Endothelial cell of umbilical vein (primary cell): ENCODE results near the gene SMARCC1. TPM values are rescaled to one million over a fixed set of nuclear protein-coding genes. Genes with fewer than 3 reads are reported as not detected.

Source experiments
- BruUV-seq: library from RNA; stranded (reverse); fragments of 400-500 nt; replicated peaks from 2 replicates; lab custom pipeline; 2021; lab: Mats Ljungman, UMichigan
- CTCF ChIA-PET: fragments of 300-600, 350-600 bp; sonication (Branson Sonifier 250); formaldehyde crosslinking; loops from one replicate; lab custom pipeline; 2021; ENCODE audit warnings: antibody characterized with exemption, inconsistent platforms; lab: Charles Lee
- POLR2A ChIA-PET: fragments of 300-600, 350-600 bp; sonication (Branson Sonifier 250); formaldehyde crosslinking; loops from one replicate; lab custom pipeline; 2021; ENCODE audit warnings: antibody characterized with exemption, inconsistent platforms; lab: Charles Lee
- DNase-seq: peaks from one replicate; pipeline ENCODE4 v3.0.0-alpha.2; 2011; ENCODE audit warnings: low read depth, low spot score
- FAIRE-seq: peaks from 2 replicates; lab custom pipeline; 2011; peaks lifted over from hg19 to GRCh38; lab: Jason Lieb, UNC
- H2AFZ ChIP-seq: 2 replicates; pipeline ENCODE4 v1.6.0; 2012; ENCODE audit warnings: low read depth, low read length, control low read depth, inconsistent platforms
- H3K27ac ChIP-seq: 2 replicates; pipeline ENCODE4 v1.5.1; 2011; ENCODE audit warnings: low read depth, mild to moderate bottlenecking, control low read depth, low read length, moderate library complexity; ENCODE audit not compliant: insufficient read depth
- H3K27me3 ChIP-seq, 2 experiments: 2 replicates each; pipeline versions ENCODE4 v1.6.0 to v1.6.1; 2011; ENCODE audit warnings: low read length in 2 of 2, mixed read lengths in 1 of 2; ENCODE audit not compliant: control insufficient read depth in 2 of 2, insufficient read depth in 2 of 2
- H3K36me3 ChIP-seq, 2 experiments: 2 replicates in 1 of 2; 3 replicates in 1 of 2; pipeline ENCODE4 v1.5.1; 2011; ENCODE audit warnings: low read length in 2 of 2, mild to moderate bottlenecking in 1 of 2, moderate library complexity in 1 of 2; ENCODE audit not compliant: control insufficient read depth in 2 of 2, insufficient read depth in 2 of 2; ENCODE audit errors: extremely low read depth in 1 of 2
- H3K4me1 ChIP-seq: 3 replicates; pipeline ENCODE4 v1.5.1; 2011; ENCODE audit warnings: mild to moderate bottlenecking, low read length; ENCODE audit not compliant: control insufficient read depth, insufficient read depth; ENCODE audit errors: extremely low read depth
- H3K4me2 ChIP-seq: 2 replicates; pipeline ENCODE4 v1.6.1; 2011; ENCODE audit warnings: low read length, control low read depth, mixed read lengths; ENCODE audit not compliant: insufficient read depth
- H3K4me3 ChIP-seq, 3 experiments: fragments of 200-600 bp in 1 of 3; sonication (generic), shearing (Covaris generic) in 1 of 3; replicated peaks in 1 of 3; 2 replicates each; pipeline ENCODE4 v1.5.1; 2011 to 2016; ENCODE audit warnings: control low read depth in 3 of 3, low read length in 3 of 3, mild to moderate bottlenecking in 2 of 3, inconsistent platforms in 1 of 3, low read depth in 1 of 3, moderate library complexity in 1 of 3; ENCODE audit not compliant: insufficient read depth in 1 of 3
- H3K79me2 ChIP-seq: 2 replicates; pipeline ENCODE4 v1.6.0; 2012; ENCODE audit warnings: low read length, inconsistent platforms; ENCODE audit not compliant: control insufficient read depth, insufficient read depth
- H3K9ac ChIP-seq: replicated peaks from 2 replicates; pipeline ENCODE3; 2011; ENCODE audit warnings: low read length, control low read depth; ENCODE audit not compliant: insufficient read depth; ENCODE audit errors: extremely low read depth
- H3K9me1 ChIP-seq: replicated peaks from 3 replicates; pipeline ENCODE4 v1.6.0; 2011; ENCODE audit warnings: mild to moderate bottlenecking, low read length; ENCODE audit not compliant: control insufficient read depth, insufficient read depth; ENCODE audit errors: extremely low read depth
- H3K9me3 ChIP-seq: replicated peaks from 2 replicates; pipeline ENCODE4 v1.5.1; 2012; ENCODE audit warnings: low read length, inconsistent platforms; ENCODE audit not compliant: control insufficient read depth, insufficient read depth
- H4K20me1 ChIP-seq: replicated peaks from 2 replicates; pipeline ENCODE3; 2011; ENCODE audit warnings: mild to moderate bottlenecking, low read length; ENCODE audit not compliant: control insufficient read depth, insufficient read depth; ENCODE audit errors: extremely low read depth
- EZH2 ChIP-seq: IDR thresholded peaks from 2 replicates; pipeline ENCODE4 v1.6.1; 2012; ENCODE audit warnings: borderline replicate concordance, low read depth, mild to moderate bottlenecking, moderate library complexity, low read length, inconsistent platforms; ENCODE audit not compliant: severe bottlenecking
- FOS ChIP-seq: IDR thresholded peaks from 2 replicates; pipeline ENCODE4 v1.6.1; 2011; ENCODE audit warnings: mild to moderate bottlenecking, low read length, moderate library complexity, borderline replicate concordance; ENCODE audit not compliant: insufficient read depth
- GATA2 ChIP-seq: IDR thresholded peaks from 2 replicates; pipeline ENCODE4 v1.7.0; 2011; ENCODE audit warnings: low read depth, mild to moderate bottlenecking, moderate library complexity, mixed read lengths, low read length; ENCODE audit not compliant: insufficient read length, insufficient read depth
- JUN ChIP-seq: IDR thresholded peaks from 2 replicates; pipeline ENCODE4 v1.6.1; 2011; ENCODE audit warnings: borderline replicate concordance, low read depth; ENCODE audit not compliant: insufficient read length, insufficient read depth
- MYC ChIP-seq: IDR thresholded peaks from one replicate; pipeline ENCODE4 v1.6.1; 2011; ENCODE audit warnings: mild to moderate bottlenecking, low read depth, low read length
- POLR2A ChIP-seq: IDR thresholded peaks from 2 replicates; pipeline ENCODE4 v1.6.1; 2012; ENCODE audit warnings: low read depth, mild to moderate bottlenecking, control low read depth, low read length
- POLR2AphosphoS5 ChIP-seq: IDR thresholded peaks from 2 replicates; pipeline ENCODE4 v1.6.1; 2012; ENCODE audit warnings: low read depth, mild to moderate bottlenecking, control low read depth, low read length, moderate library complexity; ENCODE audit not compliant: insufficient read depth
- dilution Hi-C: fragments of 300-500 bp; cut with MboI; formaldehyde crosslinking; loops from one replicate; pipeline ENCODE4 v1.15.0; 2019; ENCODE audit warnings: low sequenced_read_pairs; ENCODE audit not compliant: extremely low pct_ligation_motif_present
- intact Hi-C: fragments of 100-400 bp; cut with micrococcal nuclease; formaldehyde crosslinking; loops from one replicate; pipeline ENCODE4 v1.10.0; 2022
- polyA plus RNA-seq, 4 experiments: library from polyadenylated mRNA; depleted of rRNA in 3 of 4; stranded (reverse) in 3 of 4; unstranded in 1 of 4; fragments of >200 nt; gene quantifications; 2 replicates each; pipeline versions ENCODE4 v1.2.1 to v1.2.3, GENCODE V29; 2011 to 2012; ENCODE audit warnings: missing spikeins in 1 of 4
- total RNA-seq: library from RNA; stranded (reverse); gene quantifications from 2 replicates; pipeline ENCODE4 v1.2.3, GENCODE V29; 2021
- TF ChIP-seq, protein P1 (sequence below), 2 donors: IDR thresholded peaks; 1 replicate in 1 of 2; 2 replicates in 1 of 2; pipeline ENCODE4 v1.5.1; 2011; ENCODE audit warnings: low read length in 2 of 2, mild to moderate bottlenecking in 2 of 2, moderate library complexity in 2 of 2, control low read depth in 1 of 2, inconsistent platforms in 1 of 2, low read depth in 1 of 2; ENCODE audit not compliant: insufficient read depth in 1 of 2; ENCODE audit errors: extremely low read depth in 1 of 2
- TF ChIP-seq, protein P2 (sequence below): IDR thresholded peaks from 2 replicates; pipeline ENCODE4 v1.6.1; 2011; ENCODE audit not compliant: insufficient read depth, insufficient read length

The SMARCC1 gene
- total and polyA plus RNA-seq, 2 donors (not counting 3 experiments of a cell fraction or from before 2014, with no cell fraction given) = 23.0 to 138 TPM

DNA sequence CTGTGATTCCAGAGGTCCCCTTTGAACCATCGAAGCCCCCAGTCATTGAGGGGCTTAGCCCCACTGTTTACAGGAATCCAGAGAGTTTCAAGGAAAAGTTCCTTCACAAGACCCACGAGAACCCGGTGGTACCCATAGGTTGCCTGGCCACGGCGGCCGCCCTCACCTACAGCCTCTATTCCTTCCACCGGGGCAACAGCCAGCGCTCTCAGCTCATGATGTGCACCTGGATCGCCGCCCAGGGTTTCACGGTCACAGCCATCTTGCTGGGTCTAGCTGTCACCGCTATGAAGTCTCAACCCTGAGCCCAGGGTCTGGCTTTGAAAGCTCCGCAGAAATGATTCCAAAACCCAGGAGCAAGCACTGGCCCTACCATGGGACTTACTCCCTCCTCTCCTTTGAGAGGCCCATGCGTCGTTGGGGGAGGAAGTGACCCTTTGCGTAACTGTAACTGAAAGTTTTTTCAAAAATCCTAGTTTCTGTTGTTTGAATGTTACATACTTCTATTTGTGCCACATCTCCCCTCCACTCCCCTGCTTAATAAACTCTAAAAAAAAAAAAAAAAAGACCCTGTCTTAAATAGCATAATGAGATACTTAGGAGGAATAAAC is 118.0 kb downstream of the SMARCC1 start:
- Histone ChIP-seq H3K27ac (no peak overlapping the region), H3K9me3 (no peaks in the 10 kb centered on the region), H3K27me3 (no peaks in the 10 kb centered on the region), H3K4me2 (no peak overlapping the region), H3K9ac (no peak overlapping the region), H3K9me1 (no peaks in the 10 kb centered on the region), H3K79me2 (peaks cover 4% of the 10 kb centered on the region), H3K4me3 (no peak overlapping the region), H2AFZ (no peak overlapping the region), H3K36me3 (peaks cover 10 to 11% of the 10 kb centered on the region in 2 experiments), H3K4me1 (no peaks in the 10 kb centered on the region), H4K20me1 (no peaks in the 10 kb centered on the region)
- no TSS peak for BruUV-seq
- FAIRE-seq (no peak), DNase-seq (no peak)
- ChIA-PET POLR2A (interaction anchor here (0.6 kb wide), 1 partner anchor 75 kb away, joined by 3 read pairs; no protein-coding TSS in a partner anchor), CTCF (interaction anchor here (0.6 kb wide), 1 partner anchor 97 kb away, joined by 3 read pairs; no protein-coding TSS in a partner anchor)
- intact Hi-C loops (no loop called here), dilution Hi-C loops (no loop called here)
- TF ChIP-seq MYC = no peak
- TF ChIP-seq JUN = no peak
- TF ChIP-seq FOS = no peak
- no peak for TF ChIP-seq POLR2AphosphoS5
- TF ChIP-seq GATA2 = no peak
- TF ChIP-seq POLR2A = no peak
- no peak for TF ChIP-seq EZH2
- TF ChIP-seq, protein P1, sequence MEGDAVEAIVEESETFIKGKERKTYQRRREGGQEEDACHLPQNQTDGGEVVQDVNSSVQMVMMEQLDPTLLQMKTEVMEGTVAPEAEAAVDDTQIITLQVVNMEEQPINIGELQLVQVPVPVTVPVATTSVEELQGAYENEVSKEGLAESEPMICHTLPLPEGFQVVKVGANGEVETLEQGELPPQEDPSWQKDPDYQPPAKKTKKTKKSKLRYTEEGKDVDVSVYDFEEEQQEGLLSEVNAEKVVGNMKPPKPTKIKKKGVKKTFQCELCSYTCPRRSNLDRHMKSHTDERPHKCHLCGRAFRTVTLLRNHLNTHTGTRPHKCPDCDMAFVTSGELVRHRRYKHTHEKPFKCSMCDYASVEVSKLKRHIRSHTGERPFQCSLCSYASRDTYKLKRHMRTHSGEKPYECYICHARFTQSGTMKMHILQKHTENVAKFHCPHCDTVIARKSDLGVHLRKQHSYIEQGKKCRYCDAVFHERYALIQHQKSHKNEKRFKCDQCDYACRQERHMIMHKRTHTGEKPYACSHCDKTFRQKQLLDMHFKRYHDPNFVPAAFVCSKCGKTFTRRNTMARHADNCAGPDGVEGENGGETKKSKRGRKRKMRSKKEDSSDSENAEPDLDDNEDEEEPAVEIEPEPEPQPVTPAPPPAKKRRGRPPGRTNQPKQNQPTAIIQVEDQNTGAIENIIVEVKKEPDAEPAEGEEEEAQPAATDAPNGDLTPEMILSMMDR (IDR thresholded peaks at IDR 0.05; ENCODE audit: extremely low read depth in 1 of 2, insufficient read depth in 1 of 2, low read depth in 1 of 2, low read length in 2 of 2) = no peak
- TF ChIP-seq, protein P2, sequence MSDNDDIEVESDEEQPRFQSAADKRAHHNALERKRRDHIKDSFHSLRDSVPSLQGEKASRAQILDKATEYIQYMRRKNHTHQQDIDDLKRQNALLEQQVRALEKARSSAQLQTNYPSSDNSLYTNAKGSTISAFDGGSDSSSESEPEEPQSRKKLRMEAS = no peak
